ENCODE measurements around the gene ITGA3.

ITGA3 gene

GRCh38 chr17:50048146-50048720 is 7.7 kb upstream of the ITGA3 start:
- Histone ChIP-seq H3K27ac (ENCODE audit: low read depth, low read length) (no peak overlapping the region), H3F3A (ENCODE audit: insufficient read depth) (no peaks in the 10 kb centered on the region), H3K79me2 (ENCODE audit: insufficient read depth, low read length) (no peaks in the 10 kb centered on the region), H3K27me3 (ENCODE audit: low read length) (no peaks in the 10 kb centered on the region), H3K9ac (ENCODE audit: low read length) (no peak overlapping the region), H2AFZ (ENCODE audit: low read depth, low read length, severe bottlenecking) (no peak overlapping the region), H3K4me2 (ENCODE audit: low read depth, low read length, poor library complexity, severe bottlenecking) (no peak overlapping the region), H3K9me3 (ENCODE audit: insufficient read depth, low read length) (no peaks in the 10 kb centered on the region), H3K9me2 (replicated peaks; ENCODE audit: insufficient read depth, low read length) (no peaks in the 10 kb centered on the region), H3K4me3 (ENCODE audit: insufficient read depth, low read length, poor library complexity, severe bottlenecking) (no peak overlapping the region), H3K36me3 (ENCODE audit: low read length) (no peaks in the 10 kb centered on the region), H4K20me1 (ENCODE audit: low read depth, low read length) (no peaks in the 10 kb centered on the region)
- TF ChIP-seq EZH2phosphoT487 (conservative IDR thresholded peaks at IDR 0.05; ENCODE audit: low read length) = no peak
- TF ChIP-seq, protein P1, sequence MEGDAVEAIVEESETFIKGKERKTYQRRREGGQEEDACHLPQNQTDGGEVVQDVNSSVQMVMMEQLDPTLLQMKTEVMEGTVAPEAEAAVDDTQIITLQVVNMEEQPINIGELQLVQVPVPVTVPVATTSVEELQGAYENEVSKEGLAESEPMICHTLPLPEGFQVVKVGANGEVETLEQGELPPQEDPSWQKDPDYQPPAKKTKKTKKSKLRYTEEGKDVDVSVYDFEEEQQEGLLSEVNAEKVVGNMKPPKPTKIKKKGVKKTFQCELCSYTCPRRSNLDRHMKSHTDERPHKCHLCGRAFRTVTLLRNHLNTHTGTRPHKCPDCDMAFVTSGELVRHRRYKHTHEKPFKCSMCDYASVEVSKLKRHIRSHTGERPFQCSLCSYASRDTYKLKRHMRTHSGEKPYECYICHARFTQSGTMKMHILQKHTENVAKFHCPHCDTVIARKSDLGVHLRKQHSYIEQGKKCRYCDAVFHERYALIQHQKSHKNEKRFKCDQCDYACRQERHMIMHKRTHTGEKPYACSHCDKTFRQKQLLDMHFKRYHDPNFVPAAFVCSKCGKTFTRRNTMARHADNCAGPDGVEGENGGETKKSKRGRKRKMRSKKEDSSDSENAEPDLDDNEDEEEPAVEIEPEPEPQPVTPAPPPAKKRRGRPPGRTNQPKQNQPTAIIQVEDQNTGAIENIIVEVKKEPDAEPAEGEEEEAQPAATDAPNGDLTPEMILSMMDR (IDR thresholded peaks at IDR 0.05; ENCODE audit: insufficient read depth, low read length, poor library complexity, severe bottlenecking) = no peak

DNA sequence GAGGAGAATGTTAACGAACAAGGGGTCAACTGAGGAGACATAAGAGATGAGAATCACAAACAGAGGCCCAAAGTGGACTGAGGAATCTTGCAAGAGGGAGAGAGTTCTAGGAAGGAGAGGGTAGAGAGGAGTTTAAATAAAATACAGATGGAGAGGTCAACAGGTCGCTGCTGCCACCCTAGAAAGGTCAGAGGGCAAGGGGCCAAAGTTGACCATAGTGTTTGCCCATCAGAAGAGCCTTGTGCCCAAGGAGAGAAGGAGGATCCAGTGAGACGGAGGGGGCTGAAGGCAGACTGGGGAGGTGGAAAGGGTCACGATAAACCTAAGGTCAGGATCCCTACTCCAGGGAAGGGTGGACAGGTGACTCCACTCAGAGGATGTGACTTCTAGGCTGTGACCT is 6.9 kb upstream of the ITGA3 start:
- H3K27me3 ChIP-seq (ENCODE audit: low read length) = no peaks in the 10 kb centered on the region
- no peak overlapping the region for H3K27ac ChIP-seq (ENCODE audit: low read depth, low read length)
- H3K36me3 ChIP-seq (ENCODE audit: low read length) = no peaks in the 10 kb centered on the region
- H3K4me3 ChIP-seq (ENCODE audit: insufficient read depth, low read length, poor library complexity, severe bottlenecking) = no peak overlapping the region
- no peaks in the 10 kb centered on the region for H3F3A ChIP-seq (ENCODE audit: insufficient read depth)
- no peak overlapping the region for H3K9ac ChIP-seq (ENCODE audit: low read length)
- H4K20me1 ChIP-seq (ENCODE audit: low read depth, low read length) = no peaks in the 10 kb centered on the region
- no peak overlapping the region for H3K4me2 ChIP-seq (ENCODE audit: low read depth, low read length, poor library complexity, severe bottlenecking)
- H3K9me3 ChIP-seq (ENCODE audit: insufficient read depth, low read length) = no peaks in the 10 kb centered on the region
- no peaks in the 10 kb centered on the region for H3K79me2 ChIP-seq (ENCODE audit: insufficient read depth, low read length)
- no peaks in the 10 kb centered on the region for H3K9me2 ChIP-seq (replicated peaks; ENCODE audit: insufficient read depth, low read length)
- H2AFZ ChIP-seq (ENCODE audit: low read depth, low read length, severe bottlenecking) = no peak overlapping the region
- TF ChIP-seq, protein P1 (IDR thresholded peaks at IDR 0.05; ENCODE audit: insufficient read depth, low read length, poor library complexity, severe bottlenecking) = no peak
- TF ChIP-seq EZH2phosphoT487 (conservative IDR thresholded peaks at IDR 0.05; ENCODE audit: low read length) = no peak

- no peaks in the 10 kb centered on the region for H3F3A ChIP-seq (ENCODE audit: insufficient read depth)
- TF ChIP-seq, protein P1 (IDR thresholded peaks at IDR 0.05; ENCODE audit: insufficient read depth, low read length, poor library complexity, severe bottlenecking) = no peak
- TF ChIP-seq EZH2phosphoT487 (conservative IDR thresholded peaks at IDR 0.05; ENCODE audit: low read length) = no peak
- H3K27ac ChIP-seq (ENCODE audit: low read depth, low read length) = no peak overlapping the region
- no peak overlapping the region for H2AFZ ChIP-seq (ENCODE audit: low read depth, low read length, severe bottlenecking)
- H3K9ac ChIP-seq (ENCODE audit: low read length) = no peak overlapping the region
- no peaks in the 10 kb centered on the region for H3K9me2 ChIP-seq (replicated peaks; ENCODE audit: insufficient read depth, low read length)
- no peaks in the 10 kb centered on the region for H4K20me1 ChIP-seq (ENCODE audit: low read depth, low read length)
- H3K9me3 ChIP-seq (ENCODE audit: insufficient read depth, low read length) = no peaks in the 10 kb centered on the region
- H3K79me2 ChIP-seq (ENCODE audit: insufficient read depth, low read length) = no peaks in the 10 kb centered on the region
- no peak overlapping the region for H3K4me3 ChIP-seq (ENCODE audit: insufficient read depth, low read length, poor library complexity, severe bottlenecking)
- no peaks in the 10 kb centered on the region for H3K36me3 ChIP-seq (ENCODE audit: low read length)
- H3K4me2 ChIP-seq (ENCODE audit: low read depth, low read length, poor library complexity, severe bottlenecking) = no peak overlapping the region
- H3K27me3 ChIP-seq (ENCODE audit: low read length) = no peaks in the 10 kb centered on the region
Measured at GRCh38 chr17:50049636-50050035, 6.3 kb upstream of the ITGA3 start.

Data from SU-DHL-6 (cell line).